Panc1 (cell line): Measurements from ENCODE around the gene FAF1. TPM values are rescaled to one million over a fixed set of nuclear protein-coding genes. Genes with fewer than 3 reads are reported as not detected.
"Not testable (repeated sequence)": the region's sequence is repeated elsewhere in the genome, so short reads cannot be mapped to it uniquely, and the experiment has no call there.

ENCODE experiments used
- ATAC-seq: fragments of 200-7000 bp; cut with Tn5 transposase; 2 replicates; pipeline ENCODE4 v1.9.1; 2020; ENCODE audit warnings: mild to moderate bottlenecking, moderate library complexity
- BruUV-seq: library from RNA; stranded (reverse); fragments of 400-500 nt; replicated peaks from 2 replicates; lab custom pipeline; 2021; lab: Mats Ljungman, UMichigan
- CTCF ChIA-PET: fragments of 300-600 bp; sonication (Branson Sonifier 250); formaldehyde crosslinking; loops from one replicate; lab custom pipeline; 2022; ENCODE audit warnings: antibody characterized with exemption; lab: Charles Lee
- POLR2A ChIA-PET: fragments of 300-600 bp; sonication (Branson Sonifier 250); formaldehyde crosslinking; loops from one replicate; lab custom pipeline; 2022; ENCODE audit warnings: antibody characterized with exemption; lab: Charles Lee
- DNase-seq: peaks from one replicate; pipeline ENCODE4 v3.0.0-alpha.2; 2010; ENCODE audit warnings: low read depth, low spot score
- H3K27ac ChIP-seq: 2 replicates; pipeline ENCODE4 v1.5.1; 2011; ENCODE audit warnings: mild to moderate bottlenecking, low read length, inconsistent platforms
- H3K27me3 ChIP-seq: fragments of 200-500 bp; sonication (Bioruptor generic); 2 replicates; pipeline ENCODE4 v1.6.0; 2014; ENCODE audit warnings: low read length, inconsistent platforms; ENCODE audit not compliant: control insufficient read depth, insufficient read depth
- H3K36me3 ChIP-seq: fragments of 200-500 bp; sonication (Bioruptor generic); 2 replicates; pipeline ENCODE4 v1.5.1; 2014; ENCODE audit warnings: inconsistent platforms, mild to moderate bottlenecking, low read length, moderate library complexity; ENCODE audit not compliant: control insufficient read depth, insufficient read depth
- H3K4me1 ChIP-seq: 2 replicates; pipeline ENCODE4 v1.5.1; 2011; ENCODE audit warnings: inconsistent platforms, mild to moderate bottlenecking, low read length, moderate library complexity; ENCODE audit not compliant: control insufficient read depth, insufficient read depth
- H3K4me3 ChIP-seq, 2 experiments: 2 replicates each; pipeline ENCODE4 v1.5.1; 2011 to 2012; ENCODE audit warnings: low read depth in 2 of 2, low read length in 2 of 2, mild to moderate bottlenecking in 2 of 2, inconsistent platforms in 1 of 2, moderate library complexity in 1 of 2
- H3K9me3 ChIP-seq: fragments of 200-500 bp; sonication (Bioruptor generic); 2 replicates; pipeline ENCODE4 v1.5.1; 2014; ENCODE audit warnings: low read depth, mild to moderate bottlenecking, inconsistent platforms, low read length, moderate library complexity; ENCODE audit not compliant: control insufficient read depth, insufficient read depth
- POLR2AphosphoS5 ChIP-seq: IDR thresholded peaks from 2 replicates; pipeline ENCODE4 v1.6.1; 2012; ENCODE audit warnings: mild to moderate bottlenecking, low read depth, low read length, moderate library complexity
- SIN3A ChIP-seq: IDR thresholded peaks from 2 replicates; pipeline ENCODE4 v1.6.1; 2012; ENCODE audit warnings: low read depth, mild to moderate bottlenecking, low read length, moderate library complexity, borderline replicate concordance; ENCODE audit not compliant: insufficient read depth
- TCF7L2 ChIP-seq: IDR thresholded peaks from 2 replicates; pipeline ENCODE4 v1.6.1; 2011; ENCODE audit warnings: mild to moderate bottlenecking, low read depth, low read length, inconsistent platforms
- in situ Hi-C: cut with HindIII; loops from 2 replicates; pipeline ENCODE4 v1.10.0; 2016; ENCODE audit warnings: low sequenced_read_pairs, low pct_unique_long_range_greater_than_20kb
- intact Hi-C: fragments of 100-400 bp; cut with micrococcal nuclease; formaldehyde crosslinking; loops from one replicate; pipeline ENCODE4 v1.10.0; 2022; ENCODE audit not compliant: unreplicated experiment
- total RNA-seq: library from RNA; stranded (reverse); gene quantifications from one replicate; pipeline ENCODE4 v1.2.1, GENCODE V29; 2021; ENCODE audit not compliant: unreplicated experiment
- TF ChIP-seq, protein P1 (sequence below): fragments of 450-650 bp; IDR thresholded peaks from 2 replicates; pipeline ENCODE4 v1.5.1; 2017; ENCODE audit warnings: mild to moderate bottlenecking
- TF ChIP-seq, protein P2 (sequence below), 2 experiments: IDR thresholded peaks; 2 replicates each; pipeline ENCODE4 v1.6.1; 2011 to 2012; ENCODE audit warnings: low read depth in 2 of 2, control low read depth in 1 of 2, low read length in 1 of 2, mild to moderate bottlenecking in 1 of 2, moderate library complexity in 1 of 2; ENCODE audit not compliant: insufficient read depth in 1 of 2

FAF1 gene
- total RNA-seq, 1 experiment from 2014 or later, result 101 TPM

DNA sequence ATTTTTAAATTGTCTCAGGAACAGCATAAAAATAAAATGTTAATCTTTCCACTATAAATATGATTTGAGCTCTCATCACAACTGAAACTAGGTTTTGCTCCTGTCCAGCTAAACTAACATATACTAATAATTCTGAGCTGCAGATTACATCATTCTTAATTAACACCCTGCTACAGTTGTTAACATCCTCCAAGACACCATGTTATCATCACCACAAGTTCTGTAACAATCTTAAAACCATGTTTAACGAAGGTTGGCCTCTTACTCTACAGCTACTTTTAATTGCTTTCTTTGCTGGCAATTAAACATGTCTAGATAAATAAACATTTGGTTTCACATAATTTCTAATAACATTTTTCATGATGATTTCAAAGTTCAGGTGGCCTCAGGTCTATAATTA is 240.9 kb downstream of the FAF1 start:
- intact Hi-C loops, result no loop called here
- no peak for DNase-seq
- Histone ChIP-seq H3K4me1 (no peaks in the 10 kb centered on the region; the same call in 1 of the 2 replicates), H3K27ac (no peak overlapping the region), H3K9me3 (no peaks in the 10 kb centered on the region), H3K27me3 (no peaks in the 10 kb centered on the region), H3K4me3 (no peak overlapping the region), H3K36me3 (no peaks in the 10 kb centered on the region)
- TF ChIP-seq, protein P1, sequence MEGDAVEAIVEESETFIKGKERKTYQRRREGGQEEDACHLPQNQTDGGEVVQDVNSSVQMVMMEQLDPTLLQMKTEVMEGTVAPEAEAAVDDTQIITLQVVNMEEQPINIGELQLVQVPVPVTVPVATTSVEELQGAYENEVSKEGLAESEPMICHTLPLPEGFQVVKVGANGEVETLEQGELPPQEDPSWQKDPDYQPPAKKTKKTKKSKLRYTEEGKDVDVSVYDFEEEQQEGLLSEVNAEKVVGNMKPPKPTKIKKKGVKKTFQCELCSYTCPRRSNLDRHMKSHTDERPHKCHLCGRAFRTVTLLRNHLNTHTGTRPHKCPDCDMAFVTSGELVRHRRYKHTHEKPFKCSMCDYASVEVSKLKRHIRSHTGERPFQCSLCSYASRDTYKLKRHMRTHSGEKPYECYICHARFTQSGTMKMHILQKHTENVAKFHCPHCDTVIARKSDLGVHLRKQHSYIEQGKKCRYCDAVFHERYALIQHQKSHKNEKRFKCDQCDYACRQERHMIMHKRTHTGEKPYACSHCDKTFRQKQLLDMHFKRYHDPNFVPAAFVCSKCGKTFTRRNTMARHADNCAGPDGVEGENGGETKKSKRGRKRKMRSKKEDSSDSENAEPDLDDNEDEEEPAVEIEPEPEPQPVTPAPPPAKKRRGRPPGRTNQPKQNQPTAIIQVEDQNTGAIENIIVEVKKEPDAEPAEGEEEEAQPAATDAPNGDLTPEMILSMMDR, result no peak
- TF ChIP-seq, protein P2, sequence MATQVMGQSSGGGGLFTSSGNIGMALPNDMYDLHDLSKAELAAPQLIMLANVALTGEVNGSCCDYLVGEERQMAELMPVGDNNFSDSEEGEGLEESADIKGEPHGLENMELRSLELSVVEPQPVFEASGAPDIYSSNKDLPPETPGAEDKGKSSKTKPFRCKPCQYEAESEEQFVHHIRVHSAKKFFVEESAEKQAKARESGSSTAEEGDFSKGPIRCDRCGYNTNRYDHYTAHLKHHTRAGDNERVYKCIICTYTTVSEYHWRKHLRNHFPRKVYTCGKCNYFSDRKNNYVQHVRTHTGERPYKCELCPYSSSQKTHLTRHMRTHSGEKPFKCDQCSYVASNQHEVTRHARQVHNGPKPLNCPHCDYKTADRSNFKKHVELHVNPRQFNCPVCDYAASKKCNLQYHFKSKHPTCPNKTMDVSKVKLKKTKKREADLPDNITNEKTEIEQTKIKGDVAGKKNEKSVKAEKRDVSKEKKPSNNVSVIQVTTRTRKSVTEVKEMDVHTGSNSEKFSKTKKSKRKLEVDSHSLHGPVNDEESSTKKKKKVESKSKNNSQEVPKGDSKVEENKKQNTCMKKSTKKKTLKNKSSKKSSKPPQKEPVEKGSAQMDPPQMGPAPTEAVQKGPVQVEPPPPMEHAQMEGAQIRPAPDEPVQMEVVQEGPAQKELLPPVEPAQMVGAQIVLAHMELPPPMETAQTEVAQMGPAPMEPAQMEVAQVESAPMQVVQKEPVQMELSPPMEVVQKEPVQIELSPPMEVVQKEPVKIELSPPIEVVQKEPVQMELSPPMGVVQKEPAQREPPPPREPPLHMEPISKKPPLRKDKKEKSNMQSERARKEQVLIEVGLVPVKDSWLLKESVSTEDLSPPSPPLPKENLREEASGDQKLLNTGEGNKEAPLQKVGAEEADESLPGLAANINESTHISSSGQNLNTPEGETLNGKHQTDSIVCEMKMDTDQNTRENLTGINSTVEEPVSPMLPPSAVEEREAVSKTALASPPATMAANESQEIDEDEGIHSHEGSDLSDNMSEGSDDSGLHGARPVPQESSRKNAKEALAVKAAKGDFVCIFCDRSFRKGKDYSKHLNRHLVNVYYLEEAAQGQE (IDR thresholded peaks at IDR 0.05; ENCODE audit: insufficient read depth in 1 of 2, low read depth in 2 of 2, low read length in 1 of 2), result no peak
- TF ChIP-seq TCF7L2 (no peak), POLR2AphosphoS5 (no peak), SIN3A (no peak)
- ChIA-PET POLR2A (no interaction called here), CTCF (no interaction called here)
- BruUV-seq, result no TSS peak
- no peak for ATAC-seq
- in situ Hi-C loops, result no loop called here

DNA sequence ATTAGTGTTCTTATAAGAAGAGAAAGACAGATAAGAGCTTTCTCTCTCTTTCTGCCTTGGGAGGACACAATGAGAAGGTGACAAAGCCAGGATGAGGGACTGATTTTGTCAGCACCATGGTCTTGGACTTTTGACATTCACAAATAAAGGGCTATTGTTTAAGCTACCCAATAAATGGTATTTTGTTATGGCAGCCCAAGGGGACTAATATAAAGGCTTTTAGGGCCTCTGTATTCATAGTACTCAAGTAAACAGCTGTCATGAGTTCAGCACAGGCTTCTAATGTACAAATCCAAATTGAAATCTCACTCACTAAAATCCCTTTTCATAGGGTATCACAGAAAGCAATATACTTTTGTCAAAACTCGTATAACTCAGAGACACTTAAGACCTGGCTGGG is 242.7 kb downstream of the FAF1 start:
- no peaks in the 10 kb centered on the region for H3K36me3 ChIP-seq
- no peak for TF ChIP-seq SIN3A
- TF ChIP-seq, protein P2 (IDR thresholded peaks at IDR 0.05; ENCODE audit: insufficient read depth in 1 of 2, low read depth in 2 of 2, low read length in 1 of 2), result no peak
- no peak for TF ChIP-seq TCF7L2
- TF ChIP-seq POLR2AphosphoS5, result no peak
- TF ChIP-seq, protein P1, result no peak
- H3K9me3 ChIP-seq, result no peaks in the 10 kb centered on the region
- intact Hi-C loops, result no loop called here
- H3K27me3 ChIP-seq, result no peaks in the 10 kb centered on the region
- BruUV-seq, result no TSS peak
- DNase-seq, result no peak
- no peaks in the 10 kb centered on the region; the same call in 1 of the 2 replicates for H3K4me1 ChIP-seq
- H3K27ac ChIP-seq, result no peak overlapping the region
- no peak for ATAC-seq
- H3K4me3 ChIP-seq, result no peak overlapping the region
- in situ Hi-C loops, result no loop called here
- ChIA-PET POLR2A (no interaction called here), CTCF (no interaction called here)

DNA sequence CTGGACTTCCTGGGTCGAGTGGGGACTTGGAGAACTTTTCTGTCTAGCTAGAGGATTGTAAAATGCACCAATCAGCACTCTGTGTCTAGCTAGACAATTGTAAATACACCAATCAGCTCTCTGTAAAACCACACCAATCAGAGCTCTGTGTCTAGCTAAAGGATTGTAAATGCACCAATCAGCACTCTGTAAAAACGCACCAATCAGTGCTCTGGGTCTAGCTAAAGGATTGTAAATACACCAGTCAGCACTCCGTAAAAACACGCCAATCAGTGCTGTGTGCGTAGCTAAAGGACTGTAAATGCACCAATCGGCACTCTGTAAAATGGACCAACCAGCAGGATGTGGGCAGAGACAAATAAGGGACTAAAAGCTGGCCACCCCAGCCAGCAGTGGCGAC is 243.6 kb downstream of the FAF1 start:
- BruUV-seq, H3K4me3 ChIP-seq, H3K4me1 ChIP-seq, H3K9me3 ChIP-seq, ATAC-seq, intact Hi-C loops, H3K36me3 ChIP-seq, H3K27me3 ChIP-seq, DNase-seq, CTCF ChIA-PET, in situ Hi-C loops, H3K27ac ChIP-seq: not testable (repeated sequence)
- POLR2A ChIA-PET, result interaction anchor here (0.6 kb wide), 1 partner anchor 102 kb away, joined by 4 read pairs; no protein-coding TSS in a partner anchor
